ENCODE measurements around the gene TMEM130.
A peak's percentile ranks its signal among the peaks of the same experiment; 100 is the strongest.

TMEM130 gene

DNA sequence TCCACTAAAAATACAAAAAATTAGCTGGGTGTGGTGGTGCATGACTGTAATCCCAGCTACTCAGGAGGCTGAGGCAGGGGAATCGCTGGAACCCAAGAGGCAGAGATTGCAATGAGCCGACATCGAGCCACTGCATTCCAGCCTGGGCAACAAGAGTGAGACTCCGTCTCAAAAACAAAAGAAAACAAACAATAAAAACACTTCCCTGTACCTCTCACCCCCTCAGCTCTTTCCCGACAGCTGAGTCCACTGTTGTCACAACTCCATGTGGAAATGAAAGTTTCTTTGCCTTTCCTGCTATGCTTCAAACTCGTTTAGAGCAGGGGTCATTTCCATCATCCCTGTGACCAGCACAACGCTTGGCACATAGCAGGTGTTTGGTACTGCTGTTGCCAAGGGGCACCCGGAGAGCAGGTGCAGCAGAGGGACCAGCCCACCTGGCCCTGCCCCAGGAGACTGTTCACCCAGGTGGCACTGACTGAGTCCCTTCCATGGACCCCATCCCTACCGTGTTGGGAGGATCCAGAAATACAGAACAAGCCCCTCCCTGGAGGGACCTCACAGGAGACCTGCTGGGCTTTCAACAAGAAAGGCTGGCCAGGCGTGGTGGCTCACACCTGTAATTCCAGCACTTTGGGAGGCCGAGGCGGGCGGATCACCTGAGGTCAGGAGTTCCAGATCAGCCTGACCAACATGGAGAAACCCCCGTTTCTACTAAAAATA is 4.9 kb downstream of the TMEM130 start:
- TF ChIP-seq, protein P1, sequence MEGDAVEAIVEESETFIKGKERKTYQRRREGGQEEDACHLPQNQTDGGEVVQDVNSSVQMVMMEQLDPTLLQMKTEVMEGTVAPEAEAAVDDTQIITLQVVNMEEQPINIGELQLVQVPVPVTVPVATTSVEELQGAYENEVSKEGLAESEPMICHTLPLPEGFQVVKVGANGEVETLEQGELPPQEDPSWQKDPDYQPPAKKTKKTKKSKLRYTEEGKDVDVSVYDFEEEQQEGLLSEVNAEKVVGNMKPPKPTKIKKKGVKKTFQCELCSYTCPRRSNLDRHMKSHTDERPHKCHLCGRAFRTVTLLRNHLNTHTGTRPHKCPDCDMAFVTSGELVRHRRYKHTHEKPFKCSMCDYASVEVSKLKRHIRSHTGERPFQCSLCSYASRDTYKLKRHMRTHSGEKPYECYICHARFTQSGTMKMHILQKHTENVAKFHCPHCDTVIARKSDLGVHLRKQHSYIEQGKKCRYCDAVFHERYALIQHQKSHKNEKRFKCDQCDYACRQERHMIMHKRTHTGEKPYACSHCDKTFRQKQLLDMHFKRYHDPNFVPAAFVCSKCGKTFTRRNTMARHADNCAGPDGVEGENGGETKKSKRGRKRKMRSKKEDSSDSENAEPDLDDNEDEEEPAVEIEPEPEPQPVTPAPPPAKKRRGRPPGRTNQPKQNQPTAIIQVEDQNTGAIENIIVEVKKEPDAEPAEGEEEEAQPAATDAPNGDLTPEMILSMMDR (conservative IDR thresholded peaks at IDR 0.05; ENCODE audit: control insufficient read depth, insufficient read depth, low read depth, low read length): no peak
- no peak overlapping the region for H3K4me3 ChIP-seq (ENCODE audit: control insufficient read depth, low read depth, low read length)
- no peak for DNase-seq (ENCODE audit: low read depth)

DNA sequence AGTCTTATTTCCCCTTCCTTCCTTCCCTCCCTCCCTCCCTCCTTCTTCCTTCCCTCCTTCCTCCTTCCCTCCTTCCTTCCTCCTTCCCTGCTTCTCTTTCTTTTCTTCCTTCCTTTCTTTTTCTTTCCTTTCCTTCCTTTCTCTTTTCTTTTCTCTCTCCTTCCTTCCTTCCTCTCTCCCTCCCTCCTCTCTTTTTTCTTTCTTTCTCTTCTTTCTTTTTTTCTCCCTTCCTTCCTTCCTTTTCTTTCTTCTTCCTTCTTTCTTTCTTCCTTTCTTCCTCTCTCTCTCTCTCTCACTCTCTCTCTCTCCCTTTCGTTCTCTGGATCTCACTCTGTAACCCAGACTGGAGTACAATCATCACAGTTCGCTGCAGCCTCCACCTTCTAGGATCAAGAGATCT is 6.2 kb downstream of the TMEM130 start:
- H3K4me3 ChIP-seq (ENCODE audit: control insufficient read depth, low read depth, low read length): no peak overlapping the region
- TF ChIP-seq, protein P1 (conservative IDR thresholded peaks at IDR 0.05; ENCODE audit: control insufficient read depth, insufficient read depth, low read depth, low read length): no peak
- no peak for DNase-seq (ENCODE audit: low read depth)

DNA sequence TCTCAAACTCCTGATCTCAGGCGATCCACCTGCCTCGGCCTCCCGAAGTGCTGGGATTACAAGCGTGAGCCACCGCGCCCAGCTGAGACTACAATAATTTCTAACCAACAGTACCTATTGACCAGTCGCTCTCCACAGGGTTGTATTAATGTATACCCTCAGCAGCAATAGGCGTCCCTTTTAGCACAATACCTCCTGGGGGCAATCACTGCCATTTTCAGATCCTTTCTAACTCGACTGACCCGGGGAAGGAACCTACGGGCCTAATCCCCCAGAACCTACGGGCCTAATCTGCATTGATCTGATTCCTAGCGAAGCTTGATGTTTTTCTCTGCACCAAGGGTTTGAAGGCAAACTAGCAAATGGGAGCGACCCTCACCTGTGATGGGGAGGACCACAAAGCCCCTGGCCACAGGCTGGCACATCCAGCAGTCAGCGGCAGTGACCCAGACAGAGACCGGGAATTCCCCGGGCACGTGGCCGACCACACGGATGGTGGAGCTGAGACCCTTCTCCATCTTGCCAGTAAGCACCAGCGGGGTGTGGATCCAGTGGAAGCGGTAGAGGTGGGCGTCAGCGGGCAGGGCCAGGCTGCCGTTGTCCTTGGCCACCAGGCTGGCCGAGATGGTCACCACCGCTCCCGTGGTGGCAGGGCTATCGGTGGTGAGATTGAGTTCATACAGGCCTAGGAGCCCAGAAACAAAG is 6.9 kb downstream of the TMEM130 start:
- TF ChIP-seq, protein P1 (conservative IDR thresholded peaks at IDR 0.05; ENCODE audit: control insufficient read depth, insufficient read depth, low read depth, low read length): no peak
- no peak overlapping the region for H3K4me3 ChIP-seq (ENCODE audit: control insufficient read depth, low read depth, low read length)
- no peak for DNase-seq (ENCODE audit: low read depth)

DNA sequence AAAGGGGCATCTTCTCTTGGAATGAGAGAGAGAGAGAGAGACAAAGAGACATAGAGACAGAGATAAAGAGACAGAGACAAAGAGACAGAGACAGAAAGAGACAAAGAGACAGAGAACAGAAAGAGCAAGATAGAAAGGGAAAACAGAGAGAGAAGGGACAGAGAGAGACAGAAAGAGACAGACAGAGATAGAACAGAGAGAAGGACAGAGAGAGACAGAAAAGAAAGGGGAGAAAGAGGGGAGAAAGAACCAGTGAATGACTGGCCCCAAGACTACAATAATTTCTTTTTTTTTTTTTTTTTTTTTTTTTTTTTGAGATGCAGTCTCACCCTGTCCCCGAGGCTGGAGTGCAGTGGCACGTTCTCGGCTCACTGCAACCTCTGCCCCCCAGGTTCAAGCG is 7.6 kb downstream of the TMEM130 start:
- H3K4me3 ChIP-seq (ENCODE audit: control insufficient read depth, low read depth, low read length): no peak overlapping the region
- DNase-seq (ENCODE audit: low read depth): no peak
- TF ChIP-seq, protein P1 (conservative IDR thresholded peaks at IDR 0.05; ENCODE audit: control insufficient read depth, insufficient read depth, low read depth, low read length): no peak

DNA sequence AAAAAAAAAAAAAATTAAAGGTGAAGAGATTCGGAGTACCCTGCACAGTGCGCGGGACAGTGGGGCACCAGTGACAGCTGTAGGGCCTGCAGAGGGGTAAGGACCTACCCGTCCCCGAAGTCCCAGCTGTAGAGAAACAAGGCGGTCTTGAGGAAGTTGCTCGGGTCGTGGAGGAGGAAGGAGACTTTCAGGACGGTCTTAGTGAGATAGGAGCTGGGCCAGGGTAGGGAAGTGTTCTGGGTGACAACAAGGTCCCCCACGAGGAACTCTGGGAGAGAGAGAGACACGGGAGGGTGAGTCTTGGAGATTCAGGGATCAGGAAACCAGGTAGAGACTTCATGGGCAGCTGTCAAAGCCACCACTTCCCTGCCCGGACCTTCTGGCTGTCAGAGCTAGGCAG is 9.7 kb downstream of the TMEM130 start:
- no peak for DNase-seq (ENCODE audit: low read depth)
- no peak overlapping the region for H3K4me3 ChIP-seq (ENCODE audit: control insufficient read depth, low read depth, low read length)
- TF ChIP-seq, protein P1 (conservative IDR thresholded peaks at IDR 0.05; ENCODE audit: control insufficient read depth, insufficient read depth, low read depth, low read length): no peak

DNA sequence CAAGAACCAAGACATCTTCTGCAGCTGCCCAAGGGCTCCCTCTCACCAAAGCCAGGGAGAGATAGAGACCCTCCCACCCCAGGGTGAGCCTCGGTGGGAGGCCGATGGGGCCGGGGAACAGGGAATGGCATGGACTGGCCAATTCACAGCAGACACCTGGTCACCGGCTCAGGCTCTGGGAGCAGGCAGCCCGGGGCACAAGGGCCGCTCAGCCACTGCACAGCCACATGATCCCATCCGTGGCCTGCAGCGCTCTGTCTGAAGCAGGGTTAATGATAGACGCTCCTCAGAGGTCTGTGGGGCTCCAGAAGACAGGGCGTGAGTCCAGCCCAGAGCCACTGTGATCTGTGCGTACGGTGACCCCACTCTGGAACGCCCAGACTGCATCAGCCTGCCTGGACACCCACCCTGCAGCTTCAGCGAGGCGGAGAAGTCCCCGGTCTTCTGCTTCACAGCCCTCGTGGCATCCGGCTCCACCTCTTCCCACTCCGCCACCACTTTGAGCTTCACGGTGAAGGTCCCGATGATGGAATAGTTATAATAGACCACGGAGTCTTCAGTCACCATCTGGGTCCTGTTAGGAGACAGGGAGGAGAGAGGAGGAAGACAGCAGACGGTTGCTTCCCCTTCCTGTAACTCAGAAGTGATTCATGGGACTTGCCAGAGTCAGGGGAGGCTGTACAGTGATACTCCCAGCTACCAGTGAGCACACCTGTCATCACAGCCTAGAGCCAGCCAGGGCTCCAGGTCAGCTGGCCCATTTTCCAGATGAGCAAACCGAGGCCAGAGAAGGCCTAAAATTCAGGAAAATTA is 14.0 kb downstream of the TMEM130 start:
- TF ChIP-seq, protein P1 (conservative IDR thresholded peaks at IDR 0.05; ENCODE audit: control insufficient read depth, insufficient read depth, low read depth, low read length): no peak
- no peak overlapping the region for H3K4me3 ChIP-seq (ENCODE audit: control insufficient read depth, low read depth, low read length)
- DNase-seq (ENCODE audit: low read depth): peak; percentile 45

All from fibroblast of mammary gland (primary cell).